Measurements from ENCODE around the gene ZIC2. TPM values are rescaled to one million over a fixed set of nuclear protein-coding genes. Genes with fewer than 3 reads are reported as not detected.

The ZIC2 gene
- total and polyA plus RNA-seq, 5 donors from 2014 or later, result not detected

GRCh38 chr13:99960663-99961311 is 20.8 kb upstream of the ZIC2 start:
- Mint-ChIP-seq H3K4me1 (peaks cover 5 to 44% (median 12%) of the 10 kb centered on the region in 4 donors), H3K27ac (no peak overlapping the region)

GRCh38 chr13:99961636-99962035 is 19.9 kb upstream of the ZIC2 start:
- Histone ChIP-seq H3K9me3 (ENCODE audit: control insufficient read depth in 2 of 2, low read length in 2 of 2) (peaks cover 2 to 10% of the 10 kb centered on the region in 2 experiments), H3K4me1 (ENCODE audit: control insufficient read depth, insufficient read depth, low read length, poor library complexity, severe bottlenecking) (peaks cover 22% of the 10 kb centered on the region), H3K36me3 (ENCODE audit: control insufficient read depth, insufficient read depth, low read length) (no peaks in the 10 kb centered on the region), H3K4me3 (ENCODE audit: low read depth, low read length) (no peak overlapping the region), H3K27me3 (ENCODE audit: control insufficient read depth, insufficient read depth, low read length) (peaks cover 63% of the 10 kb centered on the region), H3K27ac (ENCODE audit: insufficient read depth, low read length, poor library complexity, severe bottlenecking) (no peak overlapping the region)
- ATAC-seq (ENCODE audit: low read depth in 2 of 2) (no peak), DNase-seq (no peak)
- H3K4me3 Mint-ChIP-seq, result peak overlapping the region in 1 of 4 donors; percentile 62
- H3K27ac Mint-ChIP-seq, result peak overlapping the region in 1 of 3 donors; percentile 26
- peaks cover 0 to 2% (median 0%) of the 10 kb centered on the region in 7 donors for H3K9me3 Mint-ChIP-seq
- H3K27me3 Mint-ChIP-seq, result peaks cover 87% of the 10 kb centered on the region
- peaks cover 5 to 36% (median 11%) of the 10 kb centered on the region in 4 donors for H3K4me1 Mint-ChIP-seq
- H3K36me3 Mint-ChIP-seq, result no peaks in the 10 kb centered on the region

More at GRCh38 chr13:99960663-99961311, 20.8 kb upstream of the ZIC2 start:
- peaks cover 0 to 2% (median 0%) of the 10 kb centered on the region in 7 donors for H3K9me3 Mint-ChIP-seq
- ATAC-seq (ENCODE audit: low read depth in 2 of 2) (no peak), DNase-seq (no peak)
- H3K4me3 Mint-ChIP-seq, result no peak overlapping the region
- Histone ChIP-seq H3K27me3 (ENCODE audit: control insufficient read depth, insufficient read depth, low read length) (peaks cover 57% of the 10 kb centered on the region), H3K27ac (ENCODE audit: insufficient read depth, low read length, poor library complexity, severe bottlenecking) (no peak overlapping the region), H3K9me3 (ENCODE audit: control insufficient read depth in 2 of 2, low read length in 2 of 2) (peaks cover 2 to 10% of the 10 kb centered on the region in 2 experiments), H3K4me1 (ENCODE audit: control insufficient read depth, insufficient read depth, low read length, poor library complexity, severe bottlenecking) (peaks cover 30% of the 10 kb centered on the region), H3K36me3 (ENCODE audit: control insufficient read depth, insufficient read depth, low read length) (no peaks in the 10 kb centered on the region), H3K4me3 (ENCODE audit: low read depth, low read length) (no peak overlapping the region)
- no peaks in the 10 kb centered on the region for H3K36me3 Mint-ChIP-seq
- H3K27me3 Mint-ChIP-seq, result peaks cover 87% of the 10 kb centered on the region

GRCh38 chr13:99962242-99962641 is 19.3 kb upstream of the ZIC2 start:
- no peak overlapping the region for H3K27ac ChIP-seq (ENCODE audit: insufficient read depth, low read length, poor library complexity, severe bottlenecking)
- H3K9me3 Mint-ChIP-seq, result peaks cover 0 to 2% (median 0%) of the 10 kb centered on the region in 7 donors
- peaks cover 69% of the 10 kb centered on the region for H3K27me3 ChIP-seq (ENCODE audit: control insufficient read depth, insufficient read depth, low read length)
- peaks cover 2 to 10% of the 10 kb centered on the region in 2 experiments for H3K9me3 ChIP-seq (ENCODE audit: control insufficient read depth in 2 of 2, low read length in 2 of 2)
- no peak overlapping the region for H3K4me3 ChIP-seq (ENCODE audit: low read depth, low read length)
- H3K36me3 Mint-ChIP-seq, result no peaks in the 10 kb centered on the region
- no peak overlapping the region for H3K4me3 Mint-ChIP-seq
- ATAC-seq (ENCODE audit: low read depth in 2 of 2) (no peak), DNase-seq (no peak)
- H3K27ac Mint-ChIP-seq, result no peak overlapping the region
- peaks cover 5 to 30% (median 11%) of the 10 kb centered on the region in 4 donors for H3K4me1 Mint-ChIP-seq
- peaks cover 87% of the 10 kb centered on the region for H3K27me3 Mint-ChIP-seq
- H3K4me1 ChIP-seq (ENCODE audit: control insufficient read depth, insufficient read depth, low read length, poor library complexity, severe bottlenecking), result peaks cover 16% of the 10 kb centered on the region
- H3K36me3 ChIP-seq (ENCODE audit: control insufficient read depth, insufficient read depth, low read length), result no peaks in the 10 kb centered on the region

- ATAC-seq (ENCODE audit: low read depth in 2 of 2), result no peak
- H3K27me3 ChIP-seq (ENCODE audit: control insufficient read depth, insufficient read depth, low read length), result peaks cover 65% of the 10 kb centered on the region
- peaks cover under 1 to 2% of the 10 kb centered on the region in 2 experiments for H3K9me3 ChIP-seq (ENCODE audit: control insufficient read depth in 2 of 2, low read length in 2 of 2)
- H3K4me3 ChIP-seq (ENCODE audit: low read depth, low read length), result no peak overlapping the region
- no peaks in the 10 kb centered on the region for H3K36me3 ChIP-seq (ENCODE audit: control insufficient read depth, insufficient read depth, low read length)
- peaks cover 0 to 5% (median 0%) of the 10 kb centered on the region in 7 donors for H3K9me3 Mint-ChIP-seq
- no peaks in the 10 kb centered on the region for H3K36me3 Mint-ChIP-seq
- no peak overlapping the region for H3K27ac Mint-ChIP-seq
- H3K27ac ChIP-seq (ENCODE audit: insufficient read depth, low read length, poor library complexity, severe bottlenecking), result no peak overlapping the region
- peaks cover 5 to 23% (median 13%) of the 10 kb centered on the region in 4 donors for H3K4me1 Mint-ChIP-seq
- peaks cover 81% of the 10 kb centered on the region for H3K27me3 Mint-ChIP-seq
- peaks cover 25% of the 10 kb centered on the region for H3K4me1 ChIP-seq (ENCODE audit: control insufficient read depth, insufficient read depth, low read length, poor library complexity, severe bottlenecking)
- peak overlapping the region in 1 of 4 donors; percentile 10 for H3K4me3 Mint-ChIP-seq
- no peak for DNase-seq
Observed at GRCh38 chr13:99963816-99964339, 17.7 kb upstream of the ZIC2 start.

GRCh38 chr13:99965329-99966000 is 16.1 kb upstream of the ZIC2 start:
- no peak overlapping the region for H3K27ac ChIP-seq (ENCODE audit: insufficient read depth, low read length, poor library complexity, severe bottlenecking)
- H3K4me3 Mint-ChIP-seq, result no peak overlapping the region
- H3K4me1 Mint-ChIP-seq, result peaks cover 0 to 22% (median 14%) of the 10 kb centered on the region in 4 donors
- H3K27me3 ChIP-seq (ENCODE audit: control insufficient read depth, insufficient read depth, low read length), result peaks cover 60% of the 10 kb centered on the region
- ATAC-seq (ENCODE audit: low read depth in 2 of 2), result no peak
- H3K27ac Mint-ChIP-seq, result no peak overlapping the region
- no peaks in the 10 kb centered on the region for H3K36me3 ChIP-seq (ENCODE audit: control insufficient read depth, insufficient read depth, low read length)
- H3K36me3 Mint-ChIP-seq, result no peaks in the 10 kb centered on the region
- H3K27me3 Mint-ChIP-seq, result peaks cover 82% of the 10 kb centered on the region
- H3K9me3 ChIP-seq (ENCODE audit: control insufficient read depth in 2 of 2, low read length in 2 of 2), result peaks cover 0 to 2% of the 10 kb centered on the region in 2 experiments
- H3K4me1 ChIP-seq (ENCODE audit: control insufficient read depth, insufficient read depth, low read length, poor library complexity, severe bottlenecking), result peaks cover 25% of the 10 kb centered on the region
- peaks cover 0 to 5% (median 1%) of the 10 kb centered on the region in 7 donors for H3K9me3 Mint-ChIP-seq
- H3K4me3 ChIP-seq (ENCODE audit: low read depth, low read length), result no peak overlapping the region
- no peak for DNase-seq

GRCh38 chr13:99966064-99966805 is 15.3 kb upstream of the ZIC2 start:
- H3K4me1 Mint-ChIP-seq, result peaks cover 0 to 20% (median 12%) of the 10 kb centered on the region in 4 donors
- ATAC-seq (ENCODE audit: low read depth in 2 of 2) (no peak), DNase-seq (no peak)
- peaks cover 0 to 5% (median 1%) of the 10 kb centered on the region in 7 donors for H3K9me3 Mint-ChIP-seq
- no peaks in the 10 kb centered on the region for H3K36me3 Mint-ChIP-seq
- no peak overlapping the region for H3K4me3 ChIP-seq (ENCODE audit: low read depth, low read length)
- no peak overlapping the region for H3K4me3 Mint-ChIP-seq
- H3K4me1 ChIP-seq (ENCODE audit: control insufficient read depth, insufficient read depth, low read length, poor library complexity, severe bottlenecking), result peaks cover 30% of the 10 kb centered on the region
- H3K9me3 ChIP-seq (ENCODE audit: control insufficient read depth in 2 of 2, low read length in 2 of 2), result peaks cover 0 to 2% of the 10 kb centered on the region in 2 experiments
- H3K27me3 ChIP-seq (ENCODE audit: control insufficient read depth, insufficient read depth, low read length), result peaks cover 54% of the 10 kb centered on the region
- H3K27me3 Mint-ChIP-seq, result peaks cover 75% of the 10 kb centered on the region
- H3K27ac Mint-ChIP-seq, result no peak overlapping the region
- no peak overlapping the region for H3K27ac ChIP-seq (ENCODE audit: insufficient read depth, low read length, poor library complexity, severe bottlenecking)
- H3K36me3 ChIP-seq (ENCODE audit: control insufficient read depth, insufficient read depth, low read length), result no peaks in the 10 kb centered on the region

- Mint-ChIP-seq H3K9me3 (peaks cover 0 to 10% (median 5%) of the 10 kb centered on the region in 7 donors), H3K4me1 (peaks cover 0 to 27% (median 15%) of the 10 kb centered on the region in 4 donors), H3K4me3 (peak overlapping the region; percentile 26 to 82 (median 56)), H3K27ac (peak overlapping the region in 2 of 3 donors; percentile 5 to 95), H3K27me3 (peaks cover 69% of the 10 kb centered on the region), H3K36me3 (no peaks in the 10 kb centered on the region)
- Histone ChIP-seq H3K36me3 (ENCODE audit: control insufficient read depth, insufficient read depth, low read length) (no peaks in the 10 kb centered on the region), H3K9me3 (ENCODE audit: control insufficient read depth in 2 of 2, low read length in 2 of 2) (peaks cover 2 to 9% of the 10 kb centered on the region in 2 experiments), H3K27ac (ENCODE audit: insufficient read depth, low read length, poor library complexity, severe bottlenecking) (no peak overlapping the region), H3K27me3 (ENCODE audit: control insufficient read depth, insufficient read depth, low read length) (peaks cover 51% of the 10 kb centered on the region), H3K4me3 (ENCODE audit: low read depth, low read length) (no peak overlapping the region), H3K4me1 (ENCODE audit: control insufficient read depth, insufficient read depth, low read length, poor library complexity, severe bottlenecking) (peaks cover 38% of the 10 kb centered on the region)
- no peak for DNase-seq
- ATAC-seq (ENCODE audit: low read depth in 2 of 2), result no peak
Observed at GRCh38 chr13:99967498-99967868, 14.1 kb upstream of the ZIC2 start.

Measured in CD4-positive, CD25-positive, alpha-beta regulatory T cell (primary cell).